GM21528 (cell line): ENCODE data around the gene CPXM1.
"Not testable (repeated sequence)": the region's sequence is repeated elsewhere in the genome, so short reads cannot be mapped to it uniquely, and the experiment has no call there.

Experiments
- ATAC-seq: cut with Tn5 transposase; IDR thresholded peaks from one replicate; pipeline ENCODE4 v1.9.1; 2021; ENCODE audit warnings: mild to moderate bottlenecking, moderate library complexity; ENCODE audit not compliant: unreplicated experiment, low FRiP score

CPXM1 gene

GRCh38 chr20:2822073-2822472, 21.6 kb upstream of the CPXM1 start:
- ATAC-seq, result no peak

- ATAC-seq, result no peak
Measured at GRCh38 chr20:2820896-2821869, 20.8 kb upstream of the CPXM1 start.

- ATAC-seq, result no peak
Measured at GRCh38 chr20:2820084-2820895, 19.9 kb upstream of the CPXM1 start.

GRCh38 chr20:2817891-2818595, 17.6 kb upstream of the CPXM1 start:
- no peak for ATAC-seq

- no peak for ATAC-seq
Measured at GRCh38 chr20:2817341-2817726, 16.9 kb upstream of the CPXM1 start.

- no peak for ATAC-seq
Measured at GRCh38 chr20:2816583-2817340, 16.3 kb upstream of the CPXM1 start.

- ATAC-seq, result no peak
Measured at GRCh38 chr20:2816030-2816582, 15.7 kb upstream of the CPXM1 start, which contains the start of gene TMEM239. Gene TMEM239, plus strand, starts transcription at chr20:2816364. Its CDS starts 191 bp downstream, at chr20:2816555.

GRCh38 chr20:2815242-2815900, 14.9 kb upstream of the CPXM1 start:
- ATAC-seq, result no peak

GRCh38 chr20:2814587-2815051, 14.2 kb upstream of the CPXM1 start, which contains the start of gene C20orf141:
Gene C20orf141, plus strand, starts transcription at chr20:2814987. Its CDS starts 198 bp downstream, at chr20:2815185.
- ATAC-seq, result no peak

GRCh38 chr20:2814076-2814475, 13.6 kb upstream of the CPXM1 start:
- ATAC-seq, result no peak

GRCh38 chr20:2812189-2812588, 11.8 kb upstream of the CPXM1 start:
- no peak for ATAC-seq

GRCh38 chr20:2809690-2810089, 9.3 kb upstream of the CPXM1 start:
- ATAC-seq, result no peak

GRCh38 chr20:2807929-2808328, 7.5 kb upstream of the CPXM1 start:
- ATAC-seq, result not testable (repeated sequence)

GRCh38 chr20:2807019-2807418, 6.6 kb upstream of the CPXM1 start:
- no peak for ATAC-seq

GRCh38 chr20:2806351-2806701, 5.9 kb upstream of the CPXM1 start:
- no peak for ATAC-seq

- no peak for ATAC-seq
Measured at GRCh38 chr20:2805689-2806350, 5.4 kb upstream of the CPXM1 start.

- no peak for ATAC-seq
Measured at GRCh38 chr20:2804852-2805688, 4.6 kb upstream of the CPXM1 start.
